HepG2 (cell line): Measurements from ENCODE around the gene PAQR5. TPM values are rescaled to one million over a fixed set of nuclear protein-coding genes. Genes with fewer than 3 reads are reported as not detected.

Source experiments
- CC2D1A ChIP-seq: sonication (generic); formaldehyde crosslinking; IDR thresholded peaks from 2 replicates; pipeline ENCODE4 v1.8.1; 2023; ENCODE audit warnings: mild to moderate bottlenecking, missing genetic modification reagents
- CCDC6 ChIP-seq: sonication (generic); formaldehyde crosslinking; IDR thresholded peaks from 2 replicates; pipeline ENCODE4 v1.8.1; 2022; ENCODE audit warnings: mild to moderate bottlenecking, missing genetic modification reagents, moderate library complexity
- LCORL ChIP-seq, 2 experiments: fragments of 450-650 bp in 1 of 2; sonication (generic) in 1 of 2; formaldehyde crosslinking in 1 of 2; IDR thresholded peaks; 2 replicates each; pipeline versions ENCODE4 v1.5.0 to v1.6.1; 2017 to 2020; ENCODE audit warnings: antibody characterized with exemption in 1 of 2, missing genetic modification reagents in 1 of 2
- SMYD3 ChIP-seq: sonication (generic); formaldehyde crosslinking; IDR thresholded peaks from 2 replicates; pipeline ENCODE4 v1.8.1; 2023; ENCODE audit warnings: mild to moderate bottlenecking, missing genetic modification reagents
- U2AF2 ChIP-seq: fragments of 200-400 bp; formaldehyde crosslinking; IDR thresholded peaks from 2 replicates; pipeline ENCODE4 v1.6.1; 2017; ENCODE audit warnings: low read depth, mild to moderate bottlenecking, low read length
- ZNF30 ChIP-seq: sonication (generic); formaldehyde crosslinking; IDR thresholded peaks from 2 replicates; pipeline ENCODE4 v1.5.0; 2020; ENCODE audit warnings: mild to moderate bottlenecking, missing genetic modification reagents
- ZNF816 ChIP-seq: sonication (generic); formaldehyde crosslinking; IDR thresholded peaks from 2 replicates; pipeline ENCODE4 v1.8.0; 2022; ENCODE audit warnings: missing genetic modification reagents, mild to moderate bottlenecking, borderline replicate concordance
- ZZZ3 ChIP-seq: sonication (generic); formaldehyde crosslinking; IDR thresholded peaks from 2 replicates; pipeline ENCODE4 v1.4.0; 2020; ENCODE audit warnings: missing genetic modification reagents, mild to moderate bottlenecking, borderline replicate concordance
- polyA plus RNA-seq, 8 experiments: library from polyadenylated mRNA; depleted of rRNA in 3 of 8; stranded (reverse) in 7 of 8; unstranded in 1 of 8; fragments of >200 nt; fragmentation: Illumina TruSeq in 4 of 8; extraction: Trizol in 4 of 8; gene quantifications; 2 replicates each; pipeline versions ENCODE4 v1.2.1 to v1.2.3, GENCODE V29; 2011 to 2016; ENCODE audit warnings: low read depth in 4 of 8, missing spikeins in 1 of 8, mixed read lengths in 1 of 8; ENCODE audit not compliant: insufficient read depth in 1 of 8
- total RNA-seq, 5 experiments: library from RNA; depleted of rRNA; stranded (reverse); fragments of >200 nt; fragmentation: Illumina TruSeq; extraction: Trizol; gene quantifications; 2 replicates each; pipeline ENCODE4 v1.2.3, GENCODE V29; 2016; ENCODE audit warnings: low read depth in 1 of 5
- TF ChIP-seq, protein P1 (sequence below): sonication (generic); formaldehyde crosslinking; IDR thresholded peaks from 2 replicates; pipeline ENCODE4 v1.5.0; 2020; ENCODE audit warnings: mild to moderate bottlenecking, missing genetic modification reagents, borderline replicate concordance

PAQR5 gene
- total and polyA plus RNA-seq, 2 of the 13 experiments (the other 11 are each of a cell fraction or from before 2014, with no cell fraction given), result 0.53 to 1.3 TPM

GRCh38 chr15:69412701-69413100 lies 114.0 kb downstream of the PAQR5 start (continued):
- TF ChIP-seq, protein P1, sequence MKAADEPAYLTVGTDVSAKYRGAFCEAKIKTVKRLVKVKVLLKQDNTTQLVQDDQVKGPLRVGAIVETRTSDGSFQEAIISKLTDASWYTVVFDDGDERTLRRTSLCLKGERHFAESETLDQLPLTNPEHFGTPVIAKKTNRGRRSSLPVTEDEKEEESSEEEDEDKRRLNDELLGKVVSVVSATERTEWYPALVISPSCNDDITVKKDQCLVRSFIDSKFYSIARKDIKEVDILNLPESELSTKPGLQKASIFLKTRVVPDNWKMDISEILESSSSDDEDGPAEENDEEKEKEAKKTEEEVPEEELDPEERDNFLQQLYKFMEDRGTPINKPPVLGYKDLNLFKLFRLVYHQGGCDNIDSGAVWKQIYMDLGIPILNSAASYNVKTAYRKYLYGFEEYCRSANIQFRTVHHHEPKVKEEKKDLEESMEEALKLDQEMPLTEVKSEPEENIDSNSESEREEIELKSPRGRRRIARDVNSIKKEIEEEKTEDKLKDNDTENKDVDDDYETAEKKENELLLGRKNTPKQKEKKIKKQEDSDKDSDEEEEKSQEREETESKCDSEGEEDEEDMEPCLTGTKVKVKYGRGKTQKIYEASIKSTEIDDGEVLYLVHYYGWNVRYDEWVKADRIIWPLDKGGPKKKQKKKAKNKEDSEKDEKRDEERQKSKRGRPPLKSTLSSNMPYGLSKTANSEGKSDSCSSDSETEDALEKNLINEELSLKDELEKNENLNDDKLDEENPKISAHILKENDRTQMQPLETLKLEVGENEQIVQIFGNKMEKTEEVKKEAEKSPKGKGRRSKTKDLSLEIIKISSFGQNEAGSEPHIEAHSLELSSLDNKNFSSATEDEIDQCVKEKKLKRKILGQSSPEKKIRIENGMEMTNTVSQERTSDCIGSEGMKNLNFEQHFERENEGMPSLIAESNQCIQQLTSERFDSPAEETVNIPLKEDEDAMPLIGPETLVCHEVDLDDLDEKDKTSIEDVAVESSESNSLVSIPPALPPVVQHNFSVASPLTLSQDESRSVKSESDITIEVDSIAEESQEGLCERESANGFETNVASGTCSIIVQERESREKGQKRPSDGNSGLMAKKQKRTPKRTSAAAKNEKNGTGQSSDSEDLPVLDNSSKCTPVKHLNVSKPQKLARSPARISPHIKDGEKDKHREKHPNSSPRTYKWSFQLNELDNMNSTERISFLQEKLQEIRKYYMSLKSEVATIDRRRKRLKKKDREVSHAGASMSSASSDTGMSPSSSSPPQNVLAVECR (CRISPR knock-in tag), result no peak
- no peak for TF ChIP-seq ZZZ3 (CRISPR knock-in tag)
- no peak for TF ChIP-seq ZNF816 (CRISPR knock-in tag)
- TF ChIP-seq SMYD3, result no peak
- TF ChIP-seq ZNF30 (CRISPR knock-in tag), result no peak
- TF ChIP-seq LCORL (IDR thresholded peaks at IDR 0.05), result no peak
- TF ChIP-seq LCORL (CRISPR knock-in tag; IDR thresholded peaks at IDR 0.05), result no peak
- TF ChIP-seq CC2D1A (CRISPR knock-in tag), result no peak
- no peak for TF ChIP-seq U2AF2
- no peak for TF ChIP-seq CCDC6 (CRISPR knock-in tag)
- TF ChIP-seq, all 625 proteins: peak for 0
